OCI-LY7 (cell line): Measurements from ENCODE around the gene PPP2R3B.

ENCODE experiments used
- CTCF ChIP-seq: fragments of 200-600 bp; sonication (generic); conservative IDR thresholded peaks from 2 replicates; pipeline ENCODE4 v1.5.1; 2014; ENCODE audit warnings: mild to moderate bottlenecking, antibody characterized with exemption, low read length, moderate library complexity, mixed read lengths
- EZH2phosphoT487 ChIP-seq: fragments of 200-600 bp; sonication (generic); IDR thresholded peaks from 2 replicates; pipeline ENCODE4 v1.6.1; 2018; ENCODE audit warnings: low read depth, borderline replicate concordance, mild to moderate bottlenecking, mixed run types, antibody characterized with exemption, low read length, moderate library complexity, mixed read lengths

DNA sequence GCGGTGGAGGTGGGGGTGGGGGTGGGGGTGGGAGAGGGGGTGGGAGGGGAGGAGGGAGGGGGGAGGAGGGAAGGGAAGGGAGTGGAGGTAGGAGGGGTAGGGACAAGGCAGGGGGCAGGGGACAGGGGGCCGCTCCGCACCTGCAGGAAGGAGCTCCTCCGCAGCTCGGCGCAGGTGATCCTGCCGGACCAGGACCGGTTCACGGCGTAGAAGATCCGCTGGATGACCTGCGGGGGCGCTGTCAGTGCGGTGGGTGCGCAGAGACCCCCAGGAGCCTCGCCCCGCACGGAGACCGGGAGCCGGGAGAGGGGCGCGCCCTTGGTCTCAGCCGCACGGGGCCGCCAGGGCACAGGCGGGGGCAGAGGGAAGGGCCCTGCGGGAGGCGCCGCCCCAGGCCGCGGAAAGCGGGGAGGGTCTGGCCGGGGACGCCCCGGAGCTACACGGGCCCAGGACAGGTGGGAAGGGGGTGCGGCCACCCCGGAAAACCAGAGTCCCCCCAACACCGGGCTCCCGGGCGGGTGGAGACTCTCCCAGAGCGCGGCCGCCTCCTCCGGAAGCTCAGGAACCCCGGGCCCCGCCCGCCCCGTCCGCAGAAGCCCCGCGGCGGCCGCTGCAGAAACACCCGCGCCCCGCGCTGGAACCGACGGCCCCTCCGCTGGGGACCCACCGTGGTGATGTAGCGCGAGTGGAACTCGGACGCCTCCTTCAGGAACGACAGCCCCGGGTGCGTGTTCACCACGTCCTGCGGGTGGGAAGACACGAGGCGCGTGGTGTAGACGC lies 40.5 kb downstream of the PPP2R3B start:
- TF ChIP-seq CTCF = no peak
- no peak for TF ChIP-seq EZH2phosphoT487
